GM10266 (cell line): ENCODE data around the gene CALML4.

Experiments used
- DNase-seq: peaks from one replicate; pipeline ENCODE4 v3.0.0; 2012; ENCODE audit errors: extremely low spot score
- TF ChIP-seq, protein P1 (sequence below): IDR thresholded peaks from 2 replicates; pipeline ENCODE4 v1.5.1; 2012; ENCODE audit warnings: mild to moderate bottlenecking, low read depth; ENCODE audit not compliant: control insufficient read depth, insufficient read depth; ENCODE audit errors: missing control alignments

CALML4 gene

DNA sequence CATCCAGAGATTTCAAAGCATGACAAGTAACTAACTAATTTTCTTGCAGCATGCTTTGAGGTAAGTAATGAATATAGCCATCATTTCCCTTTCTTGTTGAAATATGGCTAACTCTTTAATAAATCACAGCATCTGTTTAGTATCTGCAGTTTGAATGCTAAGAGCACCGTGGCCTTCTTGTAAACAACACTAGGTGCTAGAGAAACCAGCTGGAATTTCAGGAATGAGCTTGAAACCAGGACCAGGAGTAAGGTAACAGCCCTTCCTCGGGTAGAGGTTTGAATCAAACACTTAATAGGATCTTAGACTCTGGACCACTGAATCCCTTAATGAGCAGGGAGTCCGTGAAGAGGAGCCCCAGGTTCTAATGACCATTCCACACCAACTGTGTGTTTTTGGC is 13.6 kb downstream of the CALML4 start:
- TF ChIP-seq, protein P1, sequence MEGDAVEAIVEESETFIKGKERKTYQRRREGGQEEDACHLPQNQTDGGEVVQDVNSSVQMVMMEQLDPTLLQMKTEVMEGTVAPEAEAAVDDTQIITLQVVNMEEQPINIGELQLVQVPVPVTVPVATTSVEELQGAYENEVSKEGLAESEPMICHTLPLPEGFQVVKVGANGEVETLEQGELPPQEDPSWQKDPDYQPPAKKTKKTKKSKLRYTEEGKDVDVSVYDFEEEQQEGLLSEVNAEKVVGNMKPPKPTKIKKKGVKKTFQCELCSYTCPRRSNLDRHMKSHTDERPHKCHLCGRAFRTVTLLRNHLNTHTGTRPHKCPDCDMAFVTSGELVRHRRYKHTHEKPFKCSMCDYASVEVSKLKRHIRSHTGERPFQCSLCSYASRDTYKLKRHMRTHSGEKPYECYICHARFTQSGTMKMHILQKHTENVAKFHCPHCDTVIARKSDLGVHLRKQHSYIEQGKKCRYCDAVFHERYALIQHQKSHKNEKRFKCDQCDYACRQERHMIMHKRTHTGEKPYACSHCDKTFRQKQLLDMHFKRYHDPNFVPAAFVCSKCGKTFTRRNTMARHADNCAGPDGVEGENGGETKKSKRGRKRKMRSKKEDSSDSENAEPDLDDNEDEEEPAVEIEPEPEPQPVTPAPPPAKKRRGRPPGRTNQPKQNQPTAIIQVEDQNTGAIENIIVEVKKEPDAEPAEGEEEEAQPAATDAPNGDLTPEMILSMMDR: no peak

DNA sequence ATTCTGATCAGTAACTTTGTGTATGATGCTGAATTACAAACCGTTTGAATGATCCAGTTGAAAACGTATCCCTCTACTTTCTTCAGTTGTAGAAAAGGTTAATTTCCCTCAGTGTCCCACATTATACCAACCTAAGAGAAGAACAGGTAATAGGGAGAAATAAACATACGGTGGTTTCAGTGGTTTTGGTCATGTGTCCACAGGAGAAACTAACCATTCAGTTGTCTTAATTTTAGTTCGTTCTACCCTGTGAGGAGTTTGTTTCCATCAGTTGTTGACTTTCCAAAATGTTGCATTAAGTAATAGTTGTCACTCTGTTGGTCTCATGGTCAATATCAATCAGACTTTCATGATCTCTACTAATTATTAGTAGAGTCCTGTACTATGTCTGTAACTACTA is 15.1 kb downstream of the CALML4 start:
- TF ChIP-seq, protein P1: no peak
- no peak for DNase-seq

More for the DNA sequence above, 13.6 kb downstream of the CALML4 start:
- DNase-seq: no peak

DNA sequence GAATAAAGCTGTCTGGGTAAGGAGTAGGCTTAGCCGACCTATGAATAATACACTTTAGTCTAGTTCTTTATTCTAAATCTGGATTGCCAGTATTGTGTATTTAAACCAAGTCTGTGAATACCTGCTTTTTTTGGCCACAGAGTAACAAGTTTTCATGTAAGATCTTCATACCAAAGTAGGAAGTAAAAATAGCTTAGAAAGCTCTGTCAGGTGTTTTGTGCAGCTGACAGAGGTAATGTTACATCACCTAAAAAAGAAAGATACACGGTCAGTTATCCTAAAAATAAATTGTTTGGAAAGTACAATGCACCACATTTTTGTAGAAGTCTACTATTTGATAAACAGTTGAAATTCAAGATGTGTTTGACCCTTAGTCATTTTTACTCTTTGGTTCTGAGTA is 16.5 kb downstream of the CALML4 start:
- no peak for DNase-seq
- TF ChIP-seq, protein P1: no peak

DNA sequence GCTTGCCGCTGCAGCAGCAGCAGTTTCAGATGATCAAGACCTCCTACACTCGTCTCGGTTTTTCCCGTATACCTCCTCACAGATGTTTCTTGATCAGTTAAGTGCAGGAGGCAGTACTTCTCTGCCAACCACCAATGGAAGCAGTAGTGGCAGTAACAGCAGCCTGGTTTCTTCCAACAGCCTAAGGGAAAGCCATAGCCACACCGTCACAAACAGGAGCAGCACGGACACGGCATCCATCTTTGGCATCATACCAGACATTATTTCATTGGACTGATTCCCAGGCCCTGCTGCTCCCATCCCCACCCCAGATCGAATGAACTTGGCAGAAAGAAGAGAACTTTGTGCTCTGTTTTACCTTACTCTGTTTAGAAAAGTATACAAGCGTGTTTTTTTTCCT is 17.6 kb downstream of the CALML4 start:
- TF ChIP-seq, protein P1: no peak
- no peak for DNase-seq

DNA sequence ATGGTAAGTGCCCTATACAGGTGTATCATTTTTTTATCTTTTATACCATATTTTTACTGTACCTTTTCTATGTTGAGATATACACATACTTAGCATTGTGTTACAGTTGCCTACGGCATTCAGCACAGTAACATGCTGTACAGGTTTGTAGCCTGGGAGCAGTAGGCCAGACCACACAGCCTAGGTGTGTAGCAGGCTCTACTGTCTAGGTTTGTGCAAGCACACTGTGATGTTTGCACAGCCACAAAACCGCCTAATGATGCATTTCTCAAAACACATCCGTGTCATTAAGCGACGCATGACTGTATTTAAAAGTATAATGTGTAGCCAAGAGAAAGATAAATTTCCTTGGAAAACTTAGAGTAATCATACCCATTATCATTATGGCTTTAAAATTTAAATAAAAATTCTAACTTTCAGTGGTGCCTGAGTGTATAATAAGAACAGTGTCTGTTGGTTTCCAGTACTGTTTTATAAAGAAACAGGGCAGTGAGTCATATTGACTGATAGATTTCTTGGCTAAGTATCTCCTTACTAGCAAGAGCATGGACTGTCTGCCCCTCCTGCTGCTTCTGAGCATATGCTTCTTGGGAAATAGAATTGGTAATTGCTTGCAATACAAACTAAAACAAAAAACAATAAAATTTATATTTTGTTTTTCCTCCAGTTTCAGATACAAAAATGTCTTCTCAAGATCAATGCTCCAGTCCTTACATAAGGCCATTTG is 18.3 kb downstream of the CALML4 start:
- TF ChIP-seq, protein P1: no peak
- no peak for DNase-seq

DNA sequence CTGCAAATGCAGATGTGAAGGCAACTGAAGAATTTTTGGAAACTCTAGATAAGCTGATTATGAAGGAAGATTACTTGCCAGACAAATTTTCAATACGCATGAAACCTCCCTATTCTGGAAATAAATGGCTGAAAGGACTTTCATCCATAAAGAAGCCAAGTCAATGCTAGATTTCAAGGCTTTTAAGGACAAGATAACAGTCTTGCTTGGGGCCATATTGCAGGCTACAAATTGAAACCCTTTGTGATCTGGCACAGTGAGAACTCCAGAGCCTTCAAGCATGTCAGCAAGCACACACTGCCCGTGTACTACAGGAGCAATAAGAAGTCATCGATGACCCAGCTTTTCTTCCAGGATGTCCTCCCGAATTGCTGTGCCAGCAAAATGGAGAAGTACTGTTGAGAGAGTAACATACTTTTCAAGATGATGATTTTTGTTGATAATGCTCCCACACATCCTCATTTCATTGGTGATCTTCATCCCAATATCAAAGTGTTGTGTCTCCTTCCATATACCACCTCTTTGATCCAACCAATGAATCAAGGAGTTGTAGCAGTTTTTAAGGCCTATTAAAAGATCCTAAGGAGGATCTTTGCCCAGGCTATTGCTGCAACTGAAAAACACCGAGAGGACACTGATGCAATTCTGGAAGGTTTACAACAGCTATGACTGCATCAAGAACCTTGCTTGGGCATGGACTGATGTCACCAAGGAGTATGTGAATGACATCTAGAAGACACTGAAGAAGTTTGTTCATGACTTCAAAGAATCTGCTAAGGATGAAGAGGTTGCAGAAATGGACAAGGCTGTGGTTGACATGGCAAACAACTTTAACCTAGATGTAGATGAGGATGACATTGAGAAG is 20.3 kb downstream of the CALML4 start:
- TF ChIP-seq, protein P1: no peak
- DNase-seq: no peak
